H4 (cell line): ENCODE measurements around the gene DSG4. TPM values are rescaled to one million over a fixed set of nuclear protein-coding genes. Genes with fewer than 3 reads are reported as not detected.

ENCODE experiments used
- DNase-seq: peaks from one replicate; pipeline ENCODE4 v3.0.0-alpha.2; 2015; ENCODE audit warnings: low spot score
- total RNA-seq: library from RNA; depleted of rRNA; stranded (reverse); fragments of >200 nt; shearing (Covaris generic); gene quantifications from 2 replicates; pipeline ENCODE4 v1.2.3, GENCODE V29; 2014

The DSG4 gene
- total RNA-seq, 1 experiment from 2014 or later: not detected

GRCh38 chr18:31407649-31408048 is 31.1 kb downstream of the DSG4 start:
- no peak for DNase-seq

GRCh38 chr18:31409276-31409675 is 32.7 kb downstream of the DSG4 start:
- DNase-seq: no peak

- DNase-seq: no peak
These were observed 34.3 kb downstream of the DSG4 start for GRCh38 chr18:31410716-31411483.

- no peak for DNase-seq
These were observed 36.6 kb downstream of the DSG4 start for GRCh38 chr18:31413137-31413536.

- DNase-seq: no peak
These were observed 41.3 kb downstream of the DSG4 start for GRCh38 chr18:31417850-31418249.

GRCh38 chr18:31419457-31419932 is 42.9 kb downstream of the DSG4 start:
- no peak for DNase-seq

GRCh38 chr18:31420032-31420431 is 43.5 kb downstream of the DSG4 start:
- DNase-seq: no peak

- no peak for DNase-seq
These were observed 43.9 kb downstream of the DSG4 start for GRCh38 chr18:31420524-31420923.

GRCh38 chr18:31424383-31424988 is 47.9 kb downstream of the DSG4 start:
- DNase-seq: peak; percentile 33

- DNase-seq: no peak
These were observed 49.4 kb downstream of the DSG4 start for GRCh38 chr18:31426021-31426420.

- DNase-seq: no peak
These were observed 50.4 kb downstream of the DSG4 start for GRCh38 chr18:31426871-31427406.

GRCh38 chr18:31428211-31428610 is 51.6 kb downstream of the DSG4 start:
- no peak for DNase-seq

- DNase-seq: peak; percentile 5
These were observed 53.0 kb downstream of the DSG4 start for GRCh38 chr18:31429623-31430022.

GRCh38 chr18:31430072-31430471 is 53.5 kb downstream of the DSG4 start:
- no peak for DNase-seq

GRCh38 chr18:31430554-31430953 is 54.0 kb downstream of the DSG4 start:
- no peak for DNase-seq

GRCh38 chr18:31432316-31432715 is 55.7 kb downstream of the DSG4 start:
- no peak for DNase-seq

GRCh38 chr18:31436825-31437224 is 60.2 kb downstream of the DSG4 start:
- DNase-seq: no peak

GRCh38 chr18:31438402-31438801 is 61.8 kb downstream of the DSG4 start:
- DNase-seq: no peak

- DNase-seq: no peak
These were observed 63.3 kb downstream of the DSG4 start for GRCh38 chr18:31439807-31440325.

GRCh38 chr18:31440787-31441186 is 64.2 kb downstream of the DSG4 start:
- DNase-seq: no peak

- DNase-seq: no peak
These were observed 64.9 kb downstream of the DSG4 start for GRCh38 chr18:31441493-31441892.

- no peak for DNase-seq
These were observed 67.6 kb downstream of the DSG4 start for GRCh38 chr18:31444142-31444541.

- DNase-seq: no peak
These were observed 69.3 kb downstream of the DSG4 start for GRCh38 chr18:31445908-31446307.
